MM.1S (cell line): ENCODE results near the gene TWSG1.

Experiments used
- DNase-seq: peaks from one replicate; pipeline ENCODE4 v3.0.0-alpha.2; 2015
- H2AFZ ChIP-seq: fragments of 300-600 bp; sonication (generic); 2 replicates; pipeline ENCODE4 v1.6.0; 2016; ENCODE audit warnings: antibody characterized with exemption, low read length
- H3F3A ChIP-seq: fragments of 300-600 bp; sonication (generic); 2 replicates; pipeline ENCODE4 v1.6.1; 2016; ENCODE audit warnings: mild to moderate bottlenecking, antibody characterized with exemption, low read length, moderate library complexity, mixed read lengths; ENCODE audit not compliant: insufficient read depth
- H3K27ac ChIP-seq: fragments of 300-600 bp; sonication (generic); 2 replicates; pipeline ENCODE4 v1.5.1; 2016; ENCODE audit warnings: mild to moderate bottlenecking, low read length
- H3K27me3 ChIP-seq: fragments of 300-600 bp; sonication (generic); replicated peaks from 2 replicates; pipeline ENCODE4 v1.6.0; 2016; ENCODE audit warnings: low read length; ENCODE audit not compliant: insufficient read depth
- H3K36me3 ChIP-seq: fragments of 300-600 bp; sonication (generic); replicated peaks from 2 replicates; pipeline ENCODE4 v1.6.1; 2016; ENCODE audit warnings: mild to moderate bottlenecking, low read length, mixed read lengths; ENCODE audit not compliant: insufficient read depth
- H3K4me1 ChIP-seq: fragments of 300-600 bp; sonication (generic); 2 replicates; pipeline ENCODE4 v1.6.1; 2016; ENCODE audit warnings: low read length, mixed read lengths
- H3K4me2 ChIP-seq: fragments of 300-600 bp; sonication (generic); 2 replicates; pipeline ENCODE4 v1.6.0; 2016; ENCODE audit warnings: low read depth, low read length
- H3K4me3 ChIP-seq: fragments of 300-600 bp; sonication (generic); 2 replicates; pipeline ENCODE4 v1.5.1; 2016; ENCODE audit warnings: low read length, mixed read lengths
- H3K79me2 ChIP-seq: fragments of 300-600 bp; sonication (generic); 2 replicates; pipeline ENCODE4 v1.6.1; 2016; ENCODE audit warnings: mixed run types, low read length, mixed read lengths
- H3K9ac ChIP-seq: fragments of 300-600 bp; sonication (generic); 2 replicates; pipeline ENCODE4 v1.6.1; 2016; ENCODE audit warnings: low read length, mixed read lengths
- H3K9me2 ChIP-seq: fragments of 300-600 bp; sonication (generic); replicated peaks from 2 replicates; pipeline ENCODE4 v1.6.1; 2016; ENCODE audit warnings: mild to moderate bottlenecking, low read length, mixed read lengths; ENCODE audit not compliant: insufficient read depth
- H3K9me3 ChIP-seq: fragments of 300-600 bp; sonication (generic); replicated peaks from 2 replicates; pipeline ENCODE4 v1.6.1; 2016; ENCODE audit warnings: mild to moderate bottlenecking, low read length, mixed read lengths; ENCODE audit not compliant: insufficient read depth
- H4K20me1 ChIP-seq: fragments of 300-600 bp; sonication (generic); 2 replicates; pipeline ENCODE4 v1.6.1; 2016; ENCODE audit warnings: mild to moderate bottlenecking, low read length, moderate library complexity, mixed read lengths; ENCODE audit not compliant: insufficient read depth
- CTCF ChIP-seq: fragments of 300-600 bp; sonication (generic); IDR thresholded peaks from 2 replicates; pipeline ENCODE4 v1.5.1; 2016; ENCODE audit warnings: antibody characterized with exemption, low read length, mixed read lengths
- EZH2 ChIP-seq: fragments of 300-600 bp; sonication (generic); optimal IDR thresholded peaks from 2 replicates; pipeline ENCODE3; 2017; ENCODE audit warnings: low read depth, mild to moderate bottlenecking, antibody characterized with exemption, low read length, mixed read lengths
- EZH2phosphoT487 ChIP-seq: fragments of 300-600 bp; sonication (generic); IDR thresholded peaks from 2 replicates; pipeline ENCODE4 v1.6.1; 2018; ENCODE audit warnings: antibody characterized with exemption, low read length

TWSG1 gene

GRCh38 chr18:9330419-9330818, 4.2 kb upstream of the TWSG1 start:
- H3K4me1 ChIP-seq, result peaks cover 6% of the 10 kb centered on the region; the same call in 1 of the 2 replicates
- no peak overlapping the region for H3K4me3 ChIP-seq
- H2AFZ ChIP-seq, result no peak overlapping the region
- no peaks in the 10 kb centered on the region for H4K20me1 ChIP-seq
- no peak for DNase-seq
- H3K4me2 ChIP-seq, result no peak overlapping the region
- TF ChIP-seq CTCF (no peak), EZH2 (no peak), EZH2phosphoT487 (no peak)
- no peaks in the 10 kb centered on the region for H3K9me2 ChIP-seq
- H3K36me3 ChIP-seq, result no peaks in the 10 kb centered on the region
- H3K9me3 ChIP-seq, result no peaks in the 10 kb centered on the region
- H3K9ac ChIP-seq, result no peak overlapping the region
- H3K79me2 ChIP-seq, result peaks cover 7% of the 10 kb centered on the region
- H3K27me3 ChIP-seq, result no peaks in the 10 kb centered on the region
- H3K27ac ChIP-seq, result no peak overlapping the region
- 0 out of 2 replicates have a peak, but pooled peaks cover 4% of the 10 kb centered on the region for H3F3A ChIP-seq

- peaks cover 31% of the 10 kb centered on the region for H3K79me2 ChIP-seq
- TF ChIP-seq EZH2phosphoT487, result no peak
- no peak for TF ChIP-seq CTCF
- no peak for TF ChIP-seq EZH2
- H3F3A ChIP-seq, result 0 out of 2 replicates have a peak, but pooled peaks cover 4% of the 10 kb centered on the region
- no peaks in the 10 kb centered on the region for H3K9me3 ChIP-seq
- peak overlapping the region; percentile 84 for H3K4me2 ChIP-seq
- H2AFZ ChIP-seq, result peak overlapping the region; percentile 80
- peak overlapping the region; percentile 66 for H3K4me3 ChIP-seq
- H3K36me3 ChIP-seq, result no peaks in the 10 kb centered on the region
- peak overlapping the region; percentile 5; the same call in 1 of the 2 replicates for H3K9ac ChIP-seq
- H3K4me1 ChIP-seq, result peaks cover 8% of the 10 kb centered on the region; the same call in 1 of the 2 replicates
- H4K20me1 ChIP-seq, result no peaks in the 10 kb centered on the region
- DNase-seq, result no peak
- H3K9me2 ChIP-seq, result no peaks in the 10 kb centered on the region
- H3K27me3 ChIP-seq, result no peaks in the 10 kb centered on the region
- H3K27ac ChIP-seq, result peak overlapping the region; percentile 21; the same call in 1 of the 2 replicates
Observed at GRCh38 chr18:9333441-9334328, 888 bp upstream of the TWSG1 start.

- H3K9me2 ChIP-seq, result no peaks in the 10 kb centered on the region
- H3K36me3 ChIP-seq, result no peaks in the 10 kb centered on the region
- peaks cover 38% of the 10 kb centered on the region for H3K79me2 ChIP-seq
- H3K27ac ChIP-seq, result no peak overlapping the region; the same call in 1 of the 2 replicates
- peak; percentile 56 for DNase-seq
- H3K4me1 ChIP-seq, result peaks cover 8% of the 10 kb centered on the region; the same call in 1 of the 2 replicates
- no peak for TF ChIP-seq EZH2phosphoT487
- no peak for TF ChIP-seq EZH2
- TF ChIP-seq CTCF, result no peak; the same call in 1 of the 2 replicates
- H3K4me3 ChIP-seq, result peak overlapping the region; percentile 83
- no peaks in the 10 kb centered on the region for H4K20me1 ChIP-seq
- no peaks in the 10 kb centered on the region for H3K9me3 ChIP-seq
- peak overlapping the region; percentile 77 for H3K4me2 ChIP-seq
- no peaks in the 10 kb centered on the region for H3K27me3 ChIP-seq
- 0 out of 2 replicates have a peak, but pooled peaks cover 4% of the 10 kb centered on the region for H3F3A ChIP-seq
- H2AFZ ChIP-seq, result peak overlapping the region; percentile 69
- peak overlapping the region; percentile 76 for H3K9ac ChIP-seq
Observed at GRCh38 chr18:9334973-9335696, 562 bp downstream of the TWSG1 start.
